G401.6 (cell line): ENCODE data around the gene B3GALNT2.
"Not testable (repeated sequence)": the region's sequence is repeated elsewhere in the genome, so short reads cannot be mapped to it uniquely, and the experiment has no call there.

Experiments used
- FAIRE-seq: peaks from 2 replicates; lab custom pipeline; 2012; peaks lifted over from hg19 to GRCh38; lab: Jason Lieb, UNC

The B3GALNT2 gene

GRCh38 chr1:235503403-235504121 is 690 bp downstream of the B3GALNT2 start:
- no peak for FAIRE-seq

GRCh38 chr1:235502601-235503402 is 1.4 kb downstream of the B3GALNT2 start:
- no peak for FAIRE-seq

GRCh38 chr1:235500971-235501540 is 3.2 kb downstream of the B3GALNT2 start:
- FAIRE-seq = no peak

- no peak for FAIRE-seq
Measured at GRCh38 chr1:235495551-235495950, 8.7 kb downstream of the B3GALNT2 start.

GRCh38 chr1:235495030-235495429 is 9.2 kb downstream of the B3GALNT2 start:
- FAIRE-seq = no peak

- no peak for FAIRE-seq
Measured at GRCh38 chr1:235494531-235494930, 9.7 kb downstream of the B3GALNT2 start.

- FAIRE-seq = no peak
Measured at GRCh38 chr1:235491644-235492043, 12.6 kb downstream of the B3GALNT2 start.

- peak; percentile 40 for FAIRE-seq
Measured at GRCh38 chr1:235486321-235486720, 17.9 kb downstream of the B3GALNT2 start.

GRCh38 chr1:235485558-235485957 is 18.7 kb downstream of the B3GALNT2 start:
- FAIRE-seq = no peak

- FAIRE-seq = no peak
Measured at GRCh38 chr1:235483090-235483489, 21.2 kb downstream of the B3GALNT2 start.

- FAIRE-seq = no peak
Measured at GRCh38 chr1:235473806-235474205, 30.4 kb downstream of the B3GALNT2 start.

- no peak for FAIRE-seq
Measured at GRCh38 chr1:235470741-235471439, 33.4 kb downstream of the B3GALNT2 start.

- not testable (repeated sequence) for FAIRE-seq
Measured at GRCh38 chr1:235469897-235470296, 34.4 kb downstream of the B3GALNT2 start.

GRCh38 chr1:235468970-235469369 is 35.3 kb downstream of the B3GALNT2 start:
- FAIRE-seq = peak; percentile 64

GRCh38 chr1:235468004-235468403 is 36.2 kb downstream of the B3GALNT2 start:
- no peak for FAIRE-seq

GRCh38 chr1:235465066-235465465 is 39.2 kb downstream of the B3GALNT2 start:
- FAIRE-seq = no peak

GRCh38 chr1:235462832-235463231 is 41.4 kb downstream of the B3GALNT2 start:
- FAIRE-seq = not testable (repeated sequence)

GRCh38 chr1:235461954-235462353 is 42.3 kb downstream of the B3GALNT2 start:
- no peak for FAIRE-seq

- FAIRE-seq = no peak
Measured at GRCh38 chr1:235460770-235461169, 43.5 kb downstream of the B3GALNT2 start.

- FAIRE-seq = not testable (repeated sequence)
Measured at GRCh38 chr1:235457856-235458255, 46.4 kb downstream of the B3GALNT2 start.

- no peak for FAIRE-seq
Measured at GRCh38 chr1:235455823-235456222, 48.4 kb downstream of the B3GALNT2 start.

- no peak for FAIRE-seq
Measured at GRCh38 chr1:235455097-235455496, 49.2 kb downstream of the B3GALNT2 start.

- no peak for FAIRE-seq
Measured at GRCh38 chr1:235454021-235454420, 50.2 kb downstream of the B3GALNT2 start.
